ENCODE data around the gene USH1C. TPM values are rescaled to one million over a fixed set of nuclear protein-coding genes. Genes with fewer than 3 reads are reported as not detected.
A peak's percentile ranks its signal among the peaks of the same experiment; 100 is the strongest.

Gene USH1C
- total RNA-seq, 3 donors from 2014 or later, result 81.7 to 229 (median 141) TPM

DNA sequence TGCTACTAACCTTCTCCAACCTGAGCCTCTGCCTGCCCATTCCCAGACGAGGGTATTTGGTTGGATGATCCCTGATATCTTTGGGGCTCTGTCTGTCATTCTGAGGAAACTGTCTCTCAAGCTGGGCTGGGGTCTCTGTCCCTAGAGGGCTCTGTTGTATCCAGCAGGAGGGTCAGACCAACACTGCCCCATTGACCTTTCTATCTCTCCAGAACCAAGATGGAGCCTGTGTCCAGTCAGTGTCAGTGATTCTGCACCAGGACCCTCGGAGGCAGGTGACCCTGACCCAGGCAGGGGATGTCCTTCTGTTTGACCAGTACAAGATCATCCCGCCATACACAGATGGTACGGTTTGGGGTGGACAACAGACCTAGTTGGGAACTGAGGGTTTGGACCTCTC, 24.7 kb upstream of the USH1C start:
- Histone ChIP-seq H3K9me3 (no peaks in the 10 kb centered on the region), H3K4me1 (ENCODE audit: low read depth) (no peaks in the 10 kb centered on the region), H3K4me3 (no peak overlapping the region), H3K36me3 (ENCODE audit: low read depth) (no peaks in the 10 kb centered on the region)
- TF ChIP-seq, protein P1, sequence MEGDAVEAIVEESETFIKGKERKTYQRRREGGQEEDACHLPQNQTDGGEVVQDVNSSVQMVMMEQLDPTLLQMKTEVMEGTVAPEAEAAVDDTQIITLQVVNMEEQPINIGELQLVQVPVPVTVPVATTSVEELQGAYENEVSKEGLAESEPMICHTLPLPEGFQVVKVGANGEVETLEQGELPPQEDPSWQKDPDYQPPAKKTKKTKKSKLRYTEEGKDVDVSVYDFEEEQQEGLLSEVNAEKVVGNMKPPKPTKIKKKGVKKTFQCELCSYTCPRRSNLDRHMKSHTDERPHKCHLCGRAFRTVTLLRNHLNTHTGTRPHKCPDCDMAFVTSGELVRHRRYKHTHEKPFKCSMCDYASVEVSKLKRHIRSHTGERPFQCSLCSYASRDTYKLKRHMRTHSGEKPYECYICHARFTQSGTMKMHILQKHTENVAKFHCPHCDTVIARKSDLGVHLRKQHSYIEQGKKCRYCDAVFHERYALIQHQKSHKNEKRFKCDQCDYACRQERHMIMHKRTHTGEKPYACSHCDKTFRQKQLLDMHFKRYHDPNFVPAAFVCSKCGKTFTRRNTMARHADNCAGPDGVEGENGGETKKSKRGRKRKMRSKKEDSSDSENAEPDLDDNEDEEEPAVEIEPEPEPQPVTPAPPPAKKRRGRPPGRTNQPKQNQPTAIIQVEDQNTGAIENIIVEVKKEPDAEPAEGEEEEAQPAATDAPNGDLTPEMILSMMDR (IDR thresholded peaks at IDR 0.05), result no peak
- intact Hi-C loops (cut with DNase I, micrococcal nuclease), result no loop called here
- no peak for DNase-seq
- ATAC-seq, result no peak

DNA sequence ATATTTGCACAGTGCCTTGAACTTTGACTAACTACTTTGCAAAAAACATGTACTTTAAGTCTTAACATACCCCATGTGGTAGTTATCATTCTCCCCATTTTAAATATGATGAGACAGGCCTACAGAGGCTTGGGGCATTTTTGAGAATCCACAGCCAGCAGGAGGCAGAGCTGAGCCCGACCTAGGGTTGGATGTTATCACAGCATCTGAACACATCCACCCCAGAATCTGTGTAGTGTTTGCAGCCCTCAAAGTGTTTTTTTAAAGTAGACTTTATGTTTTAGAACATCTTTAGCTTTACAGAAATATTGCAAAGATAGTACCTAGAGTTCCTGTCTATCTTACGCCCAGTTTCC, 20.4 kb upstream of the USH1C start:
- ATAC-seq, result no peak
- no peak for DNase-seq

DNA sequence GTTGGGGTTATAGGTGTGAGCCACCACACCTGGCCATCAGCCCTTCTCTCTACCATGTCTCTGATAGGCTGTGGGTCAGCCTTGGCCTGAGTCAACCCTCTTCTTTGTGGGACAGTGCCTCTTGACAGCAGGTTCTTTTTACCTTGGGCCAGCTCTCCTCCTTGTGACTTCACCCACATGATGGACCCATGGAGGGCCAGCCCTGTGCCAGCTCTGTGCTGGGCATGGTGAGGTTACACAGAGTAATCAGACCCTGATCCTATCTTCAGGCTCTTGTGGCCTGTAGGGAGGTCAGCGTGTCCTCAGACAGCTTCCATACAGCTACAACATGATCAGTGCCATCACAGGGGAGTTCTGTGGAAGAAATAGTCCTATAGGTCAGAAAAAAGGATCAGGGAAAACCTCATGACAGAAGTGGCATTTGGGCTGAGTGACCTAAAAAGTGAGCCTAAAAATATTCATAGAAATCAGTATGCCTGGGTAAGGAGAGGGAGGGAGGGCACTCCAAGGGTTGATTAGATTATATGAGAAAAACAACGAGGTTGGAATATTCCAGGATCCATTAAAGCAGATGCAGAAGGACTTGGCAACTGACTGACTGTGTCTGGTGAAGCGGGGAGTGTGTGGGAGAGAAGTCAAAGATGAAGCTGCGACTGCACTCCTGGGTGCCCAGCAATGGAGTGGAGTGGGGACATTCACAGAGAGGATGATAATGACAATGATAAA, 19.9 kb upstream of the USH1C start:
- H3K9me3 ChIP-seq, result no peaks in the 10 kb centered on the region
- DNase-seq (no peak), ATAC-seq (no peak)
- no peaks in the 10 kb centered on the region for H3K4me1 ChIP-seq (ENCODE audit: low read depth)
- TF ChIP-seq, protein P1 (IDR thresholded peaks at IDR 0.05), result no peak
- H3K4me3 ChIP-seq, result no peak overlapping the region
- intact Hi-C loops (cut with DNase I, micrococcal nuclease), result no loop called here
- H3K36me3 ChIP-seq (ENCODE audit: low read depth), result no peaks in the 10 kb centered on the region

More for the DNA sequence above, 20.4 kb upstream of the USH1C start:
- Histone ChIP-seq H3K4me3 (no peak overlapping the region), H3K4me1 (ENCODE audit: low read depth) (no peaks in the 10 kb centered on the region), H3K36me3 (ENCODE audit: low read depth) (no peaks in the 10 kb centered on the region), H3K9me3 (no peaks in the 10 kb centered on the region)
- intact Hi-C loops (cut with DNase I, micrococcal nuclease), result no loop called here
- TF ChIP-seq, protein P1 (IDR thresholded peaks at IDR 0.05), result no peak

DNA sequence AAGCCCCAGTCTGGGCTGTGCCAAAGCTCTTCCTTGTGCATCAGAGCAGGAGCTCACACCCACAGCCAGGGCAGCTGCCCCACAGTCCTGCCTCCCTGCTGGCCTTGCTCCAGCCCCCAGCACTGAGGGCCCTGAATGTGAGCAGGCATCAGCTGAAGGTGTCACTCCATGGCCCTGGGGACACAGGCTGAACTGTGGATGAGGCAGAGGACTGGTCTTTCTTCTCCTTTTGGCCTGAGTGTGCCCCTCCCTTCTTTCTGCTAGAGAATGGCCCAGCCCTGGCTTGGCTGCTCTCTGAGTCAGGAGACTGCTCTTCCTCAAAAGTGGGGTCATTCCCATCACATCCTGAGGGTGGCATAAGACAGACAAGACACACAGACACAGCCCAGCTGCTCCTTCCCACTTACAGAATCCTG, 19.0 kb upstream of the USH1C start:
- TF ChIP-seq, protein P1 (IDR thresholded peaks at IDR 0.05), result no peak
- Histone ChIP-seq H3K36me3 (ENCODE audit: low read depth) (no peaks in the 10 kb centered on the region), H3K4me1 (ENCODE audit: low read depth) (no peaks in the 10 kb centered on the region), H3K9me3 (no peaks in the 10 kb centered on the region), H3K4me3 (no peak overlapping the region)
- peak; percentile 54 for ATAC-seq
- intact Hi-C loops (cut with DNase I, micrococcal nuclease), result no loop called here
- no peak for DNase-seq

DNA sequence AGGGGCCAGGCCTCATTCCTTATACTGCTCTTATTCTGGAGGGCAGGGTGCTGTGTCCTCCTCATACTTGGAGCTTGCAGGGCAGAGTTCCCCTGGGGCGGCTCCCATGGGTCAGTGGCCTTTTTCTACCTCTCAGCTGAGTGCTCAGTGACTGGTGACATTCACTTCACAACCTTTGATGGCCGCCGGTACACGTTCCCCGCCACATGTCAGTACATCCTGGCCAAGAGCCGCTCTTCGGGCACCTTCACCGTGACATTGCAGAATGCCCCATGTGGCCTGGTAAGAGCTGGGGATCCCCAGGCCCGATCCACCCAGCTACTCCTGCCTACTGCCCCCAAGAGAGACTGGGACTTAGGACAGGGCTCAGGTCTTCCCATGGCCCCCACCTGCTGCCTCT, 17.3 kb upstream of the USH1C start:
- no peak for ATAC-seq
- no peaks in the 10 kb centered on the region for H3K4me1 ChIP-seq (ENCODE audit: low read depth)
- no peak overlapping the region for H3K4me3 ChIP-seq
- H3K9me3 ChIP-seq, result no peaks in the 10 kb centered on the region
- intact Hi-C loops (cut with DNase I, micrococcal nuclease), result no loop called here
- TF ChIP-seq, protein P1 (IDR thresholded peaks at IDR 0.05), result no peak
- no peaks in the 10 kb centered on the region for H3K36me3 ChIP-seq (ENCODE audit: low read depth)
- DNase-seq, result no peak

DNA sequence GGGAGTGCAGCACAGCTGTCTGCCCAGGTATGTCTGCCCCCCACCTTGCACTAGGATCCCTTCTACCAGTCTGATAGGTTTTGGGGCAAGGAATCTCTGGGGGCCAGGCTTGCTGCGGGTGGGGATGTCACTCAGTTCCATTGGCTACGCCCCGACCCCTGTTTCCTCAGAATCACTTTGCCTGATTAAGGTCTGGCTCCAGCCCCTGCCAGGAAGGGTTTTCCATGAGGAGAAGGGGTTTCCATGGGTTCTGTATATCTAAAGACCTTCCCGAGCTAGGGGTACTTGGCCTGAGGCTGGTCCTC, 16.8 kb upstream of the USH1C start:
- no peaks in the 10 kb centered on the region for H3K4me1 ChIP-seq (ENCODE audit: low read depth)
- ATAC-seq (no peak), DNase-seq (no peak)
- intact Hi-C loops (cut with DNase I, micrococcal nuclease), result no loop called here
- TF ChIP-seq, protein P1 (IDR thresholded peaks at IDR 0.05), result no peak
- H3K9me3 ChIP-seq, result no peaks in the 10 kb centered on the region
- H3K4me3 ChIP-seq, result no peak overlapping the region
- H3K36me3 ChIP-seq (ENCODE audit: low read depth), result no peaks in the 10 kb centered on the region
